K562 (cell line): Measurements from ENCODE around the gene DCT. TPM values are rescaled to one million over a fixed set of nuclear protein-coding genes. Genes with fewer than 3 reads are reported as not detected.

Source experiments
- ATAC-seq: fragments of 200-7000 bp; cut with Tn5 transposase; 3 replicates; pipeline ENCODE4 v1.9.1; 2020; ENCODE audit warnings: moderate library complexity
- BruUV-seq: library from RNA; stranded (reverse); fragments of 400-500 nt; replicated peaks from 2 replicates; lab custom pipeline; 2021; lab: Mats Ljungman, UMichigan
- CTCF ChIA-PET: fragments of 300-600 bp; formaldehyde crosslinking; extraction: SDS; loops from one replicate; lab custom pipeline; 2021; ENCODE audit warnings: low intra/inter-chr PET ratio; lab: Yijun Ruan, JAX
- POLR2A ChIA-PET: fragments of 300-600, 350-650 bp; sonication (Branson Sonifier 250); formaldehyde crosslinking; extraction: SDS; loops from one replicate; lab custom pipeline; 2021; ENCODE audit warnings: antibody characterized with exemption, inconsistent platforms; lab: Yijun Ruan, JAX
- DNase-seq, 4 experiments: peaks; one replicate each; pipeline versions ENCODE4 v3.0.0 to v3.0.0-alpha.2; 2011 to 2018; ENCODE audit warnings: low spot score in 3 of 4, mixed read lengths in 3 of 4; ENCODE audit errors: extremely low read depth in 1 of 4
- FAIRE-seq: peaks from 2 replicates; lab custom pipeline; 2011; peaks lifted over from hg19 to GRCh38; lab: Jason Lieb, UNC
- H2AFZ ChIP-seq: 2 replicates; pipeline ENCODE4 v1.6.0; 2011; ENCODE audit warnings: low read depth, low read length, control low read depth, inconsistent platforms
- H3K27ac ChIP-seq: fragments of 200-600 bp; 3 replicates; pipeline ENCODE4 v1.8.0; 2011; ENCODE audit warnings: low read depth, mild to moderate bottlenecking, control low read depth, inconsistent platforms, low read length, moderate library complexity, mixed read lengths; ENCODE audit errors: extremely low read depth
- H3K27me3 ChIP-seq, 2 experiments: fragments of 300-600 bp in 1 of 2; 2 replicates in 1 of 2; 3 replicates in 1 of 2; pipeline versions ENCODE4 v1.6.0 to v1.8.0; 2011; ENCODE audit warnings: inconsistent platforms in 2 of 2, low read length in 2 of 2, mild to moderate bottlenecking in 1 of 2, mixed read lengths in 1 of 2, moderate library complexity in 1 of 2; ENCODE audit not compliant: control insufficient read depth in 2 of 2, insufficient read depth in 2 of 2
- H3K36me3 ChIP-seq: fragments of 300-600 bp; 3 replicates; pipeline ENCODE4 v1.8.0; 2011; ENCODE audit warnings: mild to moderate bottlenecking, low read length, inconsistent platforms; ENCODE audit not compliant: control insufficient read depth, insufficient read depth
- H3K4me1 ChIP-seq, 2 experiments: fragments of 200-600 bp in 1 of 2; replicated peaks in 1 of 2; 2 replicates in 1 of 2; 3 replicates in 1 of 2; pipeline versions ENCODE4 v1.5.1 to v1.8.0; 2011; ENCODE audit warnings: inconsistent platforms in 2 of 2, low read length in 2 of 2, mild to moderate bottlenecking in 1 of 2, mixed read lengths in 1 of 2, moderate library complexity in 1 of 2; ENCODE audit not compliant: control insufficient read depth in 2 of 2, insufficient read depth in 2 of 2
- H3K4me2 ChIP-seq: 2 replicates; pipeline ENCODE4 v1.6.1; 2011; ENCODE audit warnings: low read length, control low read depth, inconsistent platforms, mixed read lengths; ENCODE audit not compliant: insufficient read depth
- H3K4me3 ChIP-seq: fragments of 200-600 bp; sonication (generic), shearing (Covaris generic); 2 replicates; pipeline ENCODE4 v1.5.1; 2016; ENCODE audit warnings: control low read depth, inconsistent platforms
- H3K79me2 ChIP-seq: fragments of 200-600 bp; 3 replicates; pipeline ENCODE4 v1.8.0; 2011; ENCODE audit warnings: low read length, inconsistent platforms; ENCODE audit not compliant: control insufficient read depth, insufficient read depth
- H3K9ac ChIP-seq, 2 experiments: 2 replicates each; pipeline versions ENCODE4 v1.6.0 to v1.6.1; 2011; ENCODE audit warnings: low read depth in 2 of 2, low read length in 2 of 2, control low read depth in 1 of 2, inconsistent platforms in 1 of 2, mild to moderate bottlenecking in 1 of 2, mixed read lengths in 1 of 2; ENCODE audit not compliant: insufficient read depth in 1 of 2
- H3K9me1 ChIP-seq: one replicate; pipeline ENCODE4 v1.6.0; 2011; ENCODE audit warnings: inconsistent platforms, mild to moderate bottlenecking, low read length, moderate library complexity; ENCODE audit not compliant: control insufficient read depth, insufficient read depth
- H3K9me3 ChIP-seq: replicated peaks from 2 replicates; pipeline ENCODE4 v1.5.1; 2011; ENCODE audit warnings: low read depth, low read length, inconsistent platforms; ENCODE audit not compliant: control insufficient read depth, insufficient read depth
- H4K20me1 ChIP-seq: replicated peaks from 2 replicates; pipeline ENCODE4 v1.6.1; 2011; ENCODE audit warnings: low read length, inconsistent platforms, mixed read lengths; ENCODE audit not compliant: control insufficient read depth, insufficient read depth
- NCOA4 ChIP-seq: fragments of 450-650 bp; IDR thresholded peaks from 2 replicates; pipeline ENCODE4 v1.6.1; 2018; ENCODE audit warnings: mild to moderate bottlenecking; ENCODE audit not compliant: partially characterized antibody
- POLR3A ChIP-seq: IDR thresholded peaks from 2 replicates; pipeline ENCODE4 v1.6.1; 2011; ENCODE audit warnings: borderline replicate concordance, mild to moderate bottlenecking, moderate library complexity; ENCODE audit not compliant: insufficient read length, insufficient read depth; ENCODE audit errors: extremely low read depth
- RB1 ChIP-seq: fragments of 450-650 bp; IDR thresholded peaks from 2 replicates; pipeline ENCODE4 v1.6.1; 2017; ENCODE audit warnings: low read depth, mild to moderate bottlenecking
- SIN3A ChIP-seq, 2 experiments: fragments of 150-350 bp in 1 of 2; IDR thresholded peaks; 2 replicates each; pipeline ENCODE4 v1.6.1; 2011 to 2016; ENCODE audit warnings: borderline replicate concordance in 2 of 2, low read depth in 2 of 2, low read length in 2 of 2, mild to moderate bottlenecking in 2 of 2, moderate library complexity in 2 of 2; ENCODE audit not compliant: control insufficient read depth in 1 of 2
- TCF7 ChIP-seq: sonication (generic); IDR thresholded peaks from 2 replicates; pipeline ENCODE4 v1.6.1; 2016; ENCODE audit warnings: antibody characterized with exemption, borderline replicate concordance
- TGIF2 ChIP-seq: sonication (generic); formaldehyde crosslinking; IDR thresholded peaks from 2 replicates; pipeline ENCODE4 v1.8.1; 2022; ENCODE audit warnings: mild to moderate bottlenecking, missing genetic modification reagents, moderate library complexity
- ZBTB26 ChIP-seq: fragments of 450-650 bp; formaldehyde crosslinking; IDR thresholded peaks from 2 replicates; pipeline ENCODE4 v1.4.0; 2022; ENCODE audit warnings: missing genetic modification characterization
- ZNF124 ChIP-seq: sonication (generic); formaldehyde crosslinking; IDR thresholded peaks from 2 replicates; pipeline ENCODE4 v1.8.1; 2022; ENCODE audit warnings: missing genetic modification reagents
- ZNF134 ChIP-seq: fragments of 250-450 bp; sonication (Bioruptor Pico); conservative IDR thresholded peaks from 2 replicates; pipeline ENCODE4 v1.4.0; 2020
- ZNF224 ChIP-seq: sonication (generic); formaldehyde crosslinking; IDR thresholded peaks from 2 replicates; pipeline ENCODE4 v1.8.0; 2022; ENCODE audit warnings: mild to moderate bottlenecking, missing genetic modification reagents
- ZNF395 ChIP-seq: fragments of 200-800 bp; sonication (Bioruptor generic); IDR thresholded peaks from 2 replicates; pipeline ENCODE4 v1.6.1; 2017; ENCODE audit warnings: missing genetic modification characterization, missing compliant biosample characterization
- ZNF589 ChIP-seq: fragments of 200-800 bp; sonication (Bioruptor generic); IDR thresholded peaks from 2 replicates; pipeline ENCODE4 v1.6.1; 2016; ENCODE audit warnings: low read depth, missing genetic modification characterization, missing compliant biosample characterization
- ZNF764 ChIP-seq: fragments of 250-450 bp; sonication (Bioruptor Pico); IDR thresholded peaks from 2 replicates; pipeline ENCODE4 v1.4.0; 2020; ENCODE audit warnings: low read depth, mild to moderate bottlenecking, moderate library complexity
- ZNF785 ChIP-seq: fragments of 250-450 bp; sonication (Bioruptor Pico); IDR thresholded peaks from 2 replicates; pipeline ENCODE4 v1.4.0; 2020; ENCODE audit warnings: mild to moderate bottlenecking
- WGBS: fragments of 100-300 bp; shearing (Covaris generic); methylation state at CpG from one replicate; pipeline ENCODE4 v1.1.6; 2016; ENCODE audit warnings: low coverage, mixed read lengths; ENCODE audit not compliant: insufficient coverage; ENCODE audit errors: missing lambda C conversion rate; 5-methylcytosine and 5-hydroxymethylcytosine counted together
- in situ Hi-C: fragments of 300-500 bp; cut with MboI; formaldehyde crosslinking; loops from 4 replicates; pipeline ENCODE4 v1.15.0; 2018; ENCODE audit warnings: inconsistent platforms, mixed read lengths
- intact Hi-C: fragments of 100-400 bp; cut with micrococcal nuclease; formaldehyde crosslinking; loops from 2 replicates; pipeline ENCODE4 v1.14.2; 2022
- polyA plus RNA-seq, 8 experiments: library from polyadenylated mRNA; depleted of rRNA in 4 of 8; stranded (reverse) in 5 of 8; unstranded in 3 of 8; fragments of >200 nt; fragmentation: Nextera tagmentation in 2 of 8; fragmentation: Illumina TruSeq in 1 of 8; extraction: Ambion mirVana in 2 of 8; extraction: Trizol in 1 of 8; gene quantifications; 2 replicates each; pipeline versions ENCODE4 v1.2.1 to v1.2.3, GENCODE V29; 2011 to 2014; ENCODE audit warnings: inconsistent platforms in 1 of 8, missing spikeins in 1 of 8
- total RNA-seq, 7 experiments: library from RNA; depleted of rRNA in 6 of 7; stranded (reverse); fragments of >200 nt in 6 of 7; fragmentation: Illumina TruSeq in 2 of 7; extraction: Trizol in 2 of 7; gene quantifications; 2 replicates each; pipeline versions ENCODE4 v1.2.1 to v1.2.3, GENCODE V29; 2011 to 2021; ENCODE audit warnings: low replicate concordance in 1 of 7
- TF ChIP-seq, protein P1 (sequence below): fragments of 450-650 bp; formaldehyde crosslinking; IDR thresholded peaks from 2 replicates; pipeline ENCODE4 v1.4.0; 2022; ENCODE audit warnings: missing genetic modification characterization

Gene DCT
- total and polyA plus RNA-seq, 9 of the 15 experiments (the other 6 are each of a cell fraction or from before 2014, with no cell fraction given) = 0.11 to 0.83 (median 0.57) TPM

GRCh38 chr13:94415500-94416237 lies 63.8 kb downstream of the DCT start:
- ChIA-PET POLR2A (no interaction called here), CTCF (no interaction called here)
- no peaks in the 10 kb centered on the region for H3K9me3 ChIP-seq
- H3K4me3 ChIP-seq = no peak overlapping the region
- H3K79me2 ChIP-seq = no peaks in the 10 kb centered on the region
- no peaks in the 10 kb centered on the region for H3K4me1 ChIP-seq
- H3K27me3 ChIP-seq = no peaks in the 10 kb centered on the region
- in situ Hi-C loops (no loop called here), intact Hi-C loops (no loop called here)
- no peak overlapping the region for H3K4me2 ChIP-seq
- no peaks in the 10 kb centered on the region for H3K36me3 ChIP-seq
- BruUV-seq = no TSS peak
- no peak overlapping the region for H3K27ac ChIP-seq
- H3K9ac ChIP-seq = no peak overlapping the region
- H2AFZ ChIP-seq = no peak overlapping the region
- H3K9me1 ChIP-seq = no peaks in the 10 kb centered on the region
- no peak for ATAC-seq
- no peaks in the 10 kb centered on the region for H4K20me1 ChIP-seq
- WGBS = 2% methylated on average over 7 of the region's 7 CpGs
- no peak for DNase-seq
- no peak for FAIRE-seq
- TF ChIP-seq ZNF589 (CRISPR knock-in tag) (no peak), ZBTB26 (no peak), TCF7 (no peak), ZNF785 (CRISPR knock-in tag) (no peak), SIN3A (IDR thresholded peaks at IDR 0.05; ENCODE audit: borderline replicate concordance in 2 of 2, control insufficient read depth in 1 of 2, low read depth in 2 of 2, low read length in 2 of 2) (no peak), ZNF134 (no peak), POLR3A (no peak), RB1 (no peak), NCOA4 (no peak), ZNF395 (no peak), TGIF2 (no peak), ZNF124 (CRISPR knock-in tag) (no peak), ZNF764 (CRISPR knock-in tag) (no peak), ZNF224 (CRISPR knock-in tag) (no peak)
- TF ChIP-seq, protein P1, sequence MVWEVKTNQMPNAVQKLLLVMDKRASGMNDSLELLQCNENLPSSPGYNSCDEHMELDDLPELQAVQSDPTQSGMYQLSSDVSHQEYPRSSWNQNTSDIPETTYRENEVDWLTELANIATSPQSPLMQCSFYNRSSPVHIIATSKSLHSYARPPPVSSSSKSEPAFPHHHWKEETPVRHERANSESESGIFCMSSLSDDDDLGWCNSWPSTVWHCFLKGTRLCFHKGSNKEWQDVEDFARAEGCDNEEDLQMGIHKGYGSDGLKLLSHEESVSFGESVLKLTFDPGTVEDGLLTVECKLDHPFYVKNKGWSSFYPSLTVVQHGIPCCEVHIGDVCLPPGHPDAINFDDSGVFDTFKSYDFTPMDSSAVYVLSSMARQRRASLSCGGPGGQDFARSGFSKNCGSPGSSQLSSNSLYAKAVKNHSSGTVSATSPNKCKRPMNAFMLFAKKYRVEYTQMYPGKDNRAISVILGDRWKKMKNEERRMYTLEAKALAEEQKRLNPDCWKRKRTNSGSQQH (CRISPR knock-in tag) = no peak
